ENCODE results near the gene SPG11.
A peak's percentile ranks its signal among the peaks of the same experiment; 100 is the strongest.
"Not testable (repeated sequence)": the region's sequence is repeated elsewhere in the genome, so short reads cannot be mapped to it uniquely, and the experiment has no call there.

The SPG11 gene

GRCh38 chr15:44554934-44555723, 108.3 kb downstream of the SPG11 start:
- no peak for DNase-seq

DNA sequence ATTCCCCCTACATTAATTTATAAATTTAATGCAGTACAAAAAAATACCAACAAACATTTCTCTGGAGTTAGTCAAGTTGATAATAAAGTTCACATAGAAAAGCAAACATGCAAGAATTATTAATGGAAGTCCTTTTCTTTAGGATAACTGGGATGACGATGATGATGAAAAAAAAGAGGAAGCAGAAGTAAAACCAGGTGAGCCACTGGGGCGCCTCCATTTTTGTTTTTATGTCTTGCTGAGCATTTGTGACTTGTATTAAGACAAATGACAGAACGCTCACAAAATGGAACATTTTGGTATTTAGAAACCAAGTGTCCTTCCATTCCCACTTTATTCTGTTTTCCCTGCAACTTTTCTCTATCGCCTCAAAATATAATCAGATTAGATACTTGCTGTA, 112.7 kb downstream of the SPG11 start:
- no peak for DNase-seq

GRCh38 chr15:44550256-44550655, 113.2 kb downstream of the SPG11 start:
- DNase-seq = no peak

DNA sequence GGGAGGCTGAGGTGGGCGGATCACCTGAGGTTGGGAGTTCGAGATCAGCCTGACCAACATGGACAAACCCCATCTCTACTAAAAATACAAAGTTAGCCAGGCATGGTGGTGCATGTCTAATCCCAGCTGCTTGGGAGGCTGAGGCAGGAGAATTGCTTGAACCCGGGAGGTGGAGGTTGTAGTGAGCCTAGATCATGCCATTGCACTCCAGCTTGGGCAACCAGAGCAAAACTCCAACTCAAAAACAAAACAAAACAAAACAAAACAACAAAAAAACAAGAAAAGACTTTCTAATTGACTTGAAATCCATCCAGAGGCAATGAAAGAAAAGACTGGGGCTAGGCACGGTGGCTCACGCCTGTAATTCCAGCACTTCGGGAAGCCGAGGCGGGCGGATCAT, 114.3 kb downstream of the SPG11 start:
- not testable (repeated sequence) for DNase-seq

DNA sequence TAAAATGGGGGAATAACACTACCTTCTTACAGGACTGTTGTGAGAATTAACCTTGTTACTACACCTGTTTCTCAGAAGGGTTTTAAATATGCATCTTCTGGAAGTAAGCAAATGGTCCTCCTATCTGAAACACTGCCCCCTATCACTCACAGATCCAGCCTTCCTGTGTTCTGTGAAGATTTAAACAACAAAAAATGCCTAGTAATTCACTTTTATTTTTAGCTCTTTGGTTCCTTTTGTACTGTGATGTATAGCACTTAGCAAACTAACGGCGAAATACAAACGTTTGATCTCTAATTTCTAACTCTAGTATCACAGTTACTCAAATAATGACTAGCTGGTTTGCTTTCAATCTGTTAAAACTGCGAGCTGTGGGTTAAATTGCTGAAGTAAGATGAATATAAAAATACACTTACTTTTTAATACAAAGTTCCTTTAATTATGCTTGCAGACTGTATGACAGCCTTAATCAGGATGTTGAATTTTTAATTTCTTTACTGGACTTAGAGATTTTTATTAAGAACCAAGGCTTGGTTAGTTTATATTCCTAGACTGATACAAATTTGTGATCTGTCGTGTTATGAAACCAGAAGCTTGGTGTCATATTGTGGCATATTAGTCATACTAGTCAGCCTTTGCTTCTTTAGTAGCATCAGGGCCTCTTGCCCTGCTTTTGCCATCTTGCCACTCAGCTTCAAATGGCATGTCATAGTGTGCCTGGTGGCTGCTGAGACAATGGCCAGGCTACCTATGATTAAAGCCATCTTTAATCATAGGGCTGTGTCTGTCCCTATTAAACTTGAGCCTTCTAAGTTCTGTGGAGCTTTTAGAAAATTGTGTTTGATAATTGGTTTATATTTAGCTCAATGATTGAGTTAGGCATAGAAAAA, 117.3 kb downstream of the SPG11 start:
- no peak for DNase-seq

DNA sequence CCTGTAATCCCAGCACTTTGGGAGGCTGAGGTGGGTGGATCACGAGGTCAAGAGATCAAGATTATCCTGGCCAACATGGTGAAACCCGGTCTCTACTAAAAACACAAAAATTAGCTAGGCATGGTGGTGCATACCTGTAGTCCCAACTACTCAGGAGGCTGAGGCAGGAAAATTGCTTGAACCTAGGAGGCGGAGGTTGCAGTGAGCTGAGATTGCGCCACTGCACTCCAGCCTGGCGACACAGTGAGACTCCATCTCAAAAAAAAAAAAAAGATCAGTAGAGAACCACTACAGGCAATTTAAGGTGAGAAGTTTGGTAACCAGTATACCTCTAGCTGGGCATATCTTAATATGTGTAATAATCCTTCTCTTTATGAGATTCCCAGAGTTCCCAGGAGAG, 118.7 kb downstream of the SPG11 start:
- not testable (repeated sequence) for DNase-seq

DNA sequence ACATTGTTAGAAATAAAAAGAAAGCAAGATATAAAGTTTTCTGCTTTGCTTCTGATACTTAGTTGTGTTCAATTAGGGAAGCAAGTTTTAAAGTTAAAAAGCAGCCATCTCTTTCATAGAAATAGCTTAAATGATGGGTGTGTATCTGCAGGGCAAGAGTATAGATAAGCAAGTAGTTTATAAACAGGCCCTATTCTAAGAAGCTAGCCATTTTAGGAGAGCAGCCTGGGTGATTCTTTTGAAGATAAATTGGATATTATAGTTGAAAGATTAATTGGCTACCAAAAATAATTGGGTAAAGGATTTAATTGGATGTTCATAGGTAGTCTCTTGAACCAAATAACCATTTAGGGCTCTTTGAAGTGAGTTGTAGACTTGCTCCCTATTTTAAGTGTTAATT, 120.9 kb downstream of the SPG11 start:
- DNase-seq = no peak

GRCh38 chr15:44541282-44541958, 122.0 kb downstream of the SPG11 start:
- DNase-seq = no peak

DNA sequence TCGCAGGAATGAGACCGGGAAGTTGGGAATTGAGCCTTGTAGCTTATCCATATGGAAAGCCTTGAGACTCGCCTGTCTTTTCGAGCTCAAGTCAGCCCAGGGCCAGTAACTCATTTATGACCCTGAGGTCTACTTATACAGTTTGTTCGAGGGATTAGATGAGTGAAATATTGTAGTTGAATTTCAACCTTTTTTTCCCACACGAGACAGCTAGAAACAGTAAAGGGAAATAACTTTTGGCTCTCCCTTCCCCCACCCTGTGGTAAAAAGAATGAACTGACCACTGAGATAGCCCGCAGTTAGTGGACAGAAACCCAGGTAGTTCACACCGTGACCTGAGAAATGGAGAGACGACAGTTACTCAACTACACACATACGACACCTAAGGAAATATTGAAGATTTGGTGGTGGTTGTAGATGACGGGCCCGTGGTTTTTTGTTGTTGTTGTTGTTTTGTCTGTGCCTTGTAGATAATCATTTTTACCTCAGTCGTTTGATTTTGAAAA, 125.7 kb downstream of the SPG11 start:
- DNase-seq = peak; percentile 8

DNA sequence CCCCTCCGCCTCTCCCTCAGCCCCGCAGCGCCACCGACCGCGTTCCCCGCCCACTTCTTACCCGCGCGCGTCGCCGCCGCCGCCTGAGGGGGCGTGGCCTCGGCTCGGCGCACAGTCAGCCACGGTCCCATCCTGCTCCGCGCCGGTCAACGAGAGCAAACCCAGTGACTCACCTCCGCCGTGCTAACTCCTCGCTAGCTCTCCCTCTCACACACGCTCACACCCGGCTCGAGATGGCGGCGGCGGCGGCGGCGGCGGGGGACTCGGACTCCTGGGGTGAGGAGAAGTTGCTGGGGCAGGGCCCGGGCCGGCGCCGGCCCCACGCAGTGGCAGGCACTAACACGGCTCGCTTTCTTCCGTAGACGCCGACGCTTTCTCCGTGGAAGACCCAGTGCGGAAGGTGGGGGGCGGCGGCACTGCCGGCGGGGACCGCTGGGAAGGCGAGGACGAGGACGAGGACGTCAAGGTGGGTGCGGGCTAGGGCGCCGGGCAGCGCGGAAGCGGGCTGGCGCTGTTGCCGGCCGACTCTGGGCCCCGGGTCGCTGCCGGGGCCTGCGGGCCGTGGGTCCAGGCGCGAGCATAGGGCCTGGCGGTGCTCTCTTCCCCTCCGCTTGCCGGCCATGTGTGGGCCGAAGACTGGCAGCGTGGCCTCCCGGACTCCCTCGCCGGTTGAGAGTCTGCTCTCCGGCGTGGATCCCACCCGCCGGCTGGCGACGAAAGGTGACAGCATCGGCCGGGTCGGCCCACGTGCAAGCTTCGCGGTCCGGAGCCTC, 126.3 kb downstream of the SPG11 start, which contains the start of gene EIF3J:
Gene EIF3J (plus strand): TSS at position 186 of the 773 bp plus-strand sequence. CDS start 48 bp downstream, at position 234.
- DNase-seq = peak; percentile 85

DNA sequence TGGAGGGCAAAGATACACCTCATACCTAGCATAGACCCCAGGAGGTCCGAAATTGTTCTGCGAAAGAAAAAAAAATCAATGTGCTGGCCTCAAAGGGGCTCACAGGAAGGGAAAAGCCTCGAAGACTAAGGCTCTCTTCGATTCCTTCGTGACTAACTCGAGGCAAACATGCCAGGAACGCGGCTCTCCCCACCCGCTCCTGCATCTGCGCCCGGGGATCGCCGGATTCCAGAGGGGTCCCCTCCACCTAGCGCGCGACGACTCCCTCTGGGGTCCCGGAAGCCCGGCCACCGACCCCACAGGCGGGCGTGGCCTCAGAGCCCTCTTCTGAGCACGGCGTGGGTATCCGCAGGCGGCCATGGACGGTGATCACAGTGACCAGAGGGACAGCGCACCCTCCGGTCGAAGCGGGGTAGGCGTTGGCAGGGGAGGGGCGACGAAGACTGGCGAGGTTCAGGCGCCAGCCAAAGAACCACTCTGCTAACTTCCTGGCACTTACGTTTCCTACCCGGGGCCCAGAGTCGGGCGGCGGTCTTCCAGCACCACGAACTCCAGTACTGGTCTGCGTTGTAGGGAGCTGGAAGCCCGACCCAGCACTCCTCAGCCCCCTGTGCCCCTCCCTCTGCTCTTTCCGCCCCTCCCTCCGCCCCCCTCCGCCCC, 127.0 kb downstream of the SPG11 start:
- DNase-seq = peak; percentile 85

DNA sequence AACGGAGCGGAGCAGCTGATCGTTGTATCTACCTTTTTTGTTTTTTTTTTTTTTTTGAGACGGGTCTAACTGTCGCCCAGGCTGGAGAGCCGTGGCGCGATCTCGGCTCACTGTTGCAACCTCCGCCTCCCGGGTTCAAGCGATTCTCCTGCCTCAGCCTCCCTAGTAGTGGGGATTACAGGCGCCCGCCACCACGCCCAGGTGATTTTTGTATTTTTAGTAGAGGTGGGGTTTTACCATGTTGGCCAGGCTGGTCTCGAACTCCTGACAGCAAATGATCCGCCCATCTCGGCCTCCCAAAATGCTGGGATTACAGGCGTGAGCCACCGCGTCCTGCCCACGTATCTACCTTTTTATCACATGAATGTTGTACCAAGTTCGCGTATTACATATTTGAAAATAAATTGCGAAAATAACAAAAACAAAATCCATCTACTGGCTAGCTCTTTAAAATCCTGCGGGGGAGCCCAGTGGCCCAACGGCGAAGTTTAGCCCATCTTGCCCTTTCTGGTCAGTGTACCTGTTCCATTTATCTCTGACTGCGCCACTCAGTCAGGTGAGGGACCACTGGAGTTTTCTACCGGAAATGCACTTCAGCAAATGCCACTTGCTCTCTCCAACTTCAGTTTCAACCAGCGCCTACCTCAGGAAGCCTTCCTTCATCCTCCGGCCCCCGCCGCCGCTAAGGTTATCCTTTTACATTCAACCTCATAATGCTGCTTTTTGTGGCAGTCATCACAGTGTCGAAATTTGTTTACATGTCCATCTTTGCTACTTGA, 127.8 kb downstream of the SPG11 start:
- peak; percentile 9 for DNase-seq

- no peak for DNase-seq
Measured at GRCh38 chr15:44535092-44535491, 128.4 kb downstream of the SPG11 start.

DNA sequence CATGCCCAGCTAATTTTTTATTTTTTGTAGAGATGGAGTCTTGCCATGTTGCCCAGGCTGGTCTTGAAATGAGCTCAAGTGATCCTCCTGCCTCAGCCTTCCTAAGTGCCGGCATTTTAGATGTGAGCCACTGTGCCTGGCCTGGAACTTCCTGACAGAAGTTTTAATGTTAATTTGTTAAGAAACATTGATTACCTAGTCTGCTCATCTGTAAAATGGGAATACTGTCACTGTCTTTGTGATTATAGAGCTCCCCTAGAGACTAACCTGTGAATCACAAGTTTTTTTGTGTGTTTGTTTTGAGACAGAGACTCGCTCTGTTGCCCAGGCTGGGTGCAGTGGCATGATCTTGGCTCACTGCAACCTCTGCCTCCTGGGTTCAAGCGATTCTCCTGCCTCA, 130.8 kb downstream of the SPG11 start:
- no peak for DNase-seq

GRCh38 chr15:44532275-44532674, 131.2 kb downstream of the SPG11 start:
- not testable (repeated sequence) for DNase-seq

- DNase-seq = no peak
Measured at GRCh38 chr15:44530653-44531052, 132.8 kb downstream of the SPG11 start.

- no peak for DNase-seq
Measured at GRCh38 chr15:44529864-44530604, 133.4 kb downstream of the SPG11 start.

GRCh38 chr15:44527241-44527640, 136.2 kb downstream of the SPG11 start:
- DNase-seq = no peak

DNA sequence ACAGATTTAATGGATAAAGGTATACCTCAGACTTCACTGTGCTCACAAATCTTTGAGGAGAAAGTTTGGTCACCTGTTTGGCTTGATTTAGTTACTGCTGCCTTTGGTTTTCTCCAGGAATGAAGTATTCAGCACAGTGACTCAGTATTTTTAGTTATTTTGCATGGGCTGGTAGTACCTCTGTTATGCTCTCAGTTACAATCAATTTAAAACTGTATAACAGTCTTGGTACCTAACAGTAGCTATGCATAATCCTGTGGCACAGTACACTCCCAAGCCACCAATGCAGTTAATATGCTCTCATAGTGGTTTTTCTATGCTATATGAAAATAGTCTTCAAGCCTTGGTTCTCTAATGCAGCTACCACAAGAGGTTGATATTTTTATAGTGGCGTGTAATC, 138.4 kb downstream of the SPG11 start:
- no peak for DNase-seq

DNA sequence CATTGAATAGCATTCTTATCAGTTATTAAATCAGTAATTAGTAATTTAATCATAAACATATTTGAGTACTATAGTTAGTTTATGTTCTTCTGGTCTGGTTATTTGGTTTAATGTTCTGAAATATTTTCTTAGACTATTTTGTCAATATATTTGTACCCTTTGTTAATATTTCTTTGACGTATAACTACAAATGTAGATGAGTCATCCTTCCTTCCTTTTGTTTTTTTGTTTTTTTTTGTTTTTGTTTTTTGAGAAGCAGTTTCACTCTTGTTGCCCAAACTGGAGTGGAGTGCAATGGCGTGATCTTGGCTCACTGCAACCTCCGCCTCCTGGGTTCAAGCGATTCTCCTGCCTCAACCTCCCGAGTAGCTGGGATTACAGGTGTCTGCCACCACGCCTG, 143.9 kb downstream of the SPG11 start:
- no peak for DNase-seq

Measured in SHP77 treated with DMSO at 0.1 percent for 48 hours (cell line).